NB4 (cell line): ENCODE results near the gene PRODH2.

Experiments
- CTCF ChIP-seq: IDR thresholded peaks from one replicate; pipeline ENCODE4 v1.5.1; 2012; ENCODE audit warnings: low read depth, low read length
- MAX ChIP-seq: IDR thresholded peaks from 2 replicates; pipeline ENCODE4 v1.6.1; 2011; ENCODE audit warnings: low read depth, low read length

GRCh38 chr19:35777086-35777841, 35.4 kb downstream of the PRODH2 start:
- TF ChIP-seq CTCF: no peak
- no peak for TF ChIP-seq MAX
